Brain microvascular endothelial cell (primary cell): ENCODE data around the gene FZR1.

Experiments used
- DNase-seq: peaks from one replicate; pipeline ENCODE4 v3.0.0-alpha.2; 2020
- H3K27ac ChIP-seq: fragments of 250-450 bp; sonication (Bioruptor Pico); 2 replicates; pipeline ENCODE4 v1.5.1; 2020; ENCODE audit warnings: mild to moderate bottlenecking, moderate library complexity
- H3K27me3 ChIP-seq: fragments of 250-450 bp; sonication (Bioruptor Pico); replicated peaks from 2 replicates; pipeline ENCODE4 v1.5.1; 2020; ENCODE audit warnings: mild to moderate bottlenecking
- H3K36me3 ChIP-seq: fragments of 250-450 bp; sonication (Bioruptor Pico); replicated peaks from 2 replicates; pipeline ENCODE4 v1.5.1; 2020; ENCODE audit warnings: mild to moderate bottlenecking
- H3K4me3 ChIP-seq: 2 replicates; pipeline ENCODE4 v1.5.1; 2011; ENCODE audit warnings: low read depth, mild to moderate bottlenecking, control low read depth, low read length, moderate library complexity
- CTCF ChIP-seq: IDR thresholded peaks from 2 replicates; pipeline ENCODE4 v1.5.1; 2011; ENCODE audit warnings: low read depth, mild to moderate bottlenecking, moderate library complexity, low read length, control low read depth, inconsistent platforms; ENCODE audit errors: missing control alignments
- in situ Hi-C: cut with HindIII; loops from 2 replicates; pipeline ENCODE4 v1.10.0; 2017; ENCODE audit warnings: low sequenced_read_pairs, low pct_ligation_motif_present

Gene FZR1

DNA sequence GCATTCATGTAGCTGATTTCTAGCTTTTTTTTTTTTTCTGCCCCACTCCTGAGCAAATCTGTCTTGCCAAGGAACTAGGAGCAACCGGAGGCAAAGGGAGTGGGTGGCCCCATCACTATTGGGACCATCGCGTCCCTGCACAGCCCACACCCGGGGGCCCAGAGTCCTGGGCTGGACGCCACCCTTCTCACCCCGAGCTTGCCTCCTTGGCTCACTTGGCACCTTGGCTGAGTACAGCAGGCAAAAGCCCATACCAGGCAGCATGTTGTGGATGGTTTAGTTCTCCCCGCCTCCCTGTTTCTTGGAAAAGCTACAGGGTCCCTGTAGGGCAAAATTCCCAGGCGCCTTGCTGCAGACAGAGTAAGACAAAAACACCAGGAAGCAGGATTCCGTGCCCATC is 39.5 kb upstream of the FZR1 start:
- Histone ChIP-seq H3K4me3 (no peak overlapping the region), H3K27ac (no peak overlapping the region), H3K27me3 (no peaks in the 10 kb centered on the region), H3K36me3 (peaks cover 14% of the 10 kb centered on the region)
- no peak for TF ChIP-seq CTCF
- in situ Hi-C loops, result loop anchor here (10.0 kb wide), 1 partner anchor 142 kb away; no protein-coding TSS in a partner anchor
- no peak for DNase-seq

- Histone ChIP-seq H3K36me3 (peaks cover 11% of the 10 kb centered on the region), H3K27ac (no peak overlapping the region), H3K27me3 (no peaks in the 10 kb centered on the region), H3K4me3 (no peak overlapping the region)
- TF ChIP-seq CTCF, result no peak
- in situ Hi-C loops, result loop anchor here (10.0 kb wide), 1 partner anchor 143 kb away; no protein-coding TSS in a partner anchor
- no peak for DNase-seq
Measured at GRCh38 chr19:3467437-3468198, 38.5 kb upstream of the FZR1 start.

- peaks cover 5% of the 10 kb centered on the region for H3K36me3 ChIP-seq
- in situ Hi-C loops, result loop anchor here (10.0 kb wide), 1 partner anchor 143 kb away; no protein-coding TSS in a partner anchor
Measured at GRCh38 chr19:3468211-3468610, 37.9 kb upstream of the FZR1 start.

DNA sequence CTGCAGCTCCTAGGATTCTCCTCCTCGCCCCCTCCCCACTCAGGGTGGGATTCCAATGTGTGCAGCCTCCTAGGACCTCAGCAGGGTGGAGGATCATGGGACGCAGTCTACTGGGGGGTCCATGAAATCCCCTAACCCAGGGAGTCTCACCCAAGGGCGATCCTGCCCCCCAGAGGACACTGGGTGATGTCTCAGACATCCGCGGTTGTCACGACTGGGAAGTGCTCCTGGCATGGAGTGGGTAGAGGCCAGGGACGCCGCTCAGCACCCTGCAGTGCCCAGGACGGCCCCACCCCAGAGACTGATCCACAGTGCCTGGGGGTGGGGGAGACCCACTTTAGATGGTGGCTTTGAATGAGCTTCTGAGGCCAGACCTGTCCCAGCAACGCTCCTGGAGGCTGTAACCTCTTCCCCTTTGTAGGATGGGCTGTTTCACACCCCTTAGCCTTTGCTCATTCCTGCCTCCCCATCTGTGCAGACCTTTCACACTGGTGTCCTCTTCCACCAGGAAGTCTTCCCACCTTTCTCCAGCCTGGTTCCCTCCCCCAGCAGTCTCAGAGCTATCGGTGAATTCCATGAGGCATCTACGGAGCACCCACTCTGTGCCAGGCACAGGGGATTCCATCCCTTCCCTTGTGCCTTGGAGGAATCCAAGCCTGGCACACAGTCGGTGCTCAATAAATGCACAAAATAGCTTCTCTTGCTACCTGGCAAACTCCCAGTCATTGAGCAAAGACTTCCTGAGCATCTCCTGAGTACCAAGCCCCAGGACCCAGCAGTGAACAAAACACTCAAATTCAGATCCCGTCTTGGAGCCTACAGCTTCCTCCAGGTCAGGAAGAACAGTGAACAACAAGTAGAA is 36.2 kb upstream of the FZR1 start:
- TF ChIP-seq CTCF, result peak; percentile 40
- no peak overlapping the region for H3K27ac ChIP-seq
- peaks cover 2% of the 10 kb centered on the region for H3K36me3 ChIP-seq
- H3K4me3 ChIP-seq, result no peak overlapping the region
- no peak for DNase-seq
- no peaks in the 10 kb centered on the region for H3K27me3 ChIP-seq
- in situ Hi-C loops, result loop anchor here (10.0 kb wide), 1 partner anchor 145 kb away; no protein-coding TSS in a partner anchor

More at GRCh38 chr19:3468211-3468610, 37.9 kb upstream of the FZR1 start:
- no peak for TF ChIP-seq CTCF
- Histone ChIP-seq H3K27me3 (no peaks in the 10 kb centered on the region), H3K27ac (no peak overlapping the region), H3K4me3 (no peak overlapping the region)
- no peak for DNase-seq

DNA sequence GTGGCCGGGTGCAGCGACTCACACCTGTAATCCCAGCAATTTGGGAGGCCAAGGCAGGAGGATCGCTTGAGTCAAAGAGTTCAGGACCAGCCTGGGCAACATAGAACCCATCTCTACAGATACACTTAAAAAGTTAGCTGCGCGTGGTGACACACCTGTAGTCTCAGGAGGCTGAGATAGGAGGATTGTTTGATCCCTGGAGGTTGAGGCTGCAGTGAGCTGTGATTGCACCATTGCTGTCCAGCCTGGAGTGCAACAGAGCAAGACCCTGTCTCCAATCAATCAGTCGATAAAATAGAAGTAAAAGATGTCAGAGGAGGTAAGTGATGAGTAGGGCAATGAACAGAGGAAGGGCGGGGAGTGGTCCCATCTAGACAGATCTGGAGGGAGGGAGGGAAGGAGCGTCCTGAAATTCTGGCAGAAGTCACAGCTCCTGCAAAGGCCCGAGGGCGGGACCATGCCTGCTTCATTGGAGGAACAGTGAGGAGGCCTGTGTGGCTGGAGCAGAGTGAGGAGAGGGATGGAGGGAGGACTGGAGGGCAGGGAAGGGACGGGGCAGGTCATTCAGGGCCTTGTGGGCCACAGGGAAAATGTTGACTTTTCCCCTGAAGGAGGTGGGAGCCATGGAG is 35.5 kb upstream of the FZR1 start:
- no peak for TF ChIP-seq CTCF
- in situ Hi-C loops, result no loop called here
- Histone ChIP-seq H3K27me3 (no peaks in the 10 kb centered on the region), H3K4me3 (no peak overlapping the region), H3K27ac (no peak overlapping the region), H3K36me3 (peaks cover 2% of the 10 kb centered on the region)
- no peak for DNase-seq
